Stimulated activated CD4-positive, alpha-beta T cell treated with anti-CD3 and anti-CD28 coated beads, Interleukin-4, amount 100 ng/mL, for 48 hours (primary cell): ENCODE data around the gene SMNDC1.
"Not testable (repeated sequence)": the region's sequence is repeated elsewhere in the genome, so short reads cannot be mapped to it uniquely, and the experiment has no call there.

Source experiments
- DNase-seq, 2 donors: peaks; one replicate each; pipeline ENCODE4 v3.0.0-alpha.2; 2020; ENCODE audit warnings: low read depth in 2 of 2

Gene SMNDC1

GRCh38 chr10:110251392-110251791, 53.3 kb downstream of the SMNDC1 start:
- not testable (repeated sequence) for DNase-seq

- not testable (repeated sequence) for DNase-seq
These were observed 55.2 kb downstream of the SMNDC1 start for GRCh38 chr10:110249489-110249888.

GRCh38 chr10:110247833-110248232, 56.9 kb downstream of the SMNDC1 start:
- not testable (repeated sequence) for DNase-seq

GRCh38 chr10:110244550-110244949, 60.2 kb downstream of the SMNDC1 start:
- no peak for DNase-seq

GRCh38 chr10:110242511-110242910, 62.2 kb downstream of the SMNDC1 start:
- no peak for DNase-seq

- DNase-seq = no peak
These were observed 62.9 kb downstream of the SMNDC1 start for GRCh38 chr10:110241841-110242240.

- DNase-seq = no peak
These were observed 63.3 kb downstream of the SMNDC1 start for GRCh38 chr10:110241407-110241806.
